ENCODE measurements around the gene LRP11. TPM values are rescaled to one million over a fixed set of nuclear protein-coding genes. Genes with fewer than 3 reads are reported as not detected.

LRP11 gene
- total RNA-seq, 4 donors from 2014 or later = 18.7 to 55.4 (median 33.8) TPM

DNA sequence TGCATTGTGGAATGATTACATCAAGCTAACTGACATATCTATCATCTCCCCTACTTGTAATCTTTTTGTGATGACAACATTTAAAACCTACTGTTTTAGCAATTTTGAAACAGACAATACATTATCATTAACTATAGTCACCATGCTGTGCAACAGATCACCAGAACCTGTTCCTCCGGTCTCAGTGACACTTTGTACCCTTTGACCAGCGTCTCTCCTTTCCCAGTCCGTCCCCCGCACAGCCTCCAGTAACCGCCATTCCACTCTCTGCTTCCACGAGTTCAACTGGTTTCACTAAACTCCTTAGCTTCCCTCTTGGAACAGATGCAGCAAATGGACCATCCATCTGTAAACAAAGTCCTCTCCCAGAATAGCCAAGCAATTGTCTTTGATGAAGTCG, 21.8 kb downstream of the LRP11 start:
- TF ChIP-seq, protein P1, sequence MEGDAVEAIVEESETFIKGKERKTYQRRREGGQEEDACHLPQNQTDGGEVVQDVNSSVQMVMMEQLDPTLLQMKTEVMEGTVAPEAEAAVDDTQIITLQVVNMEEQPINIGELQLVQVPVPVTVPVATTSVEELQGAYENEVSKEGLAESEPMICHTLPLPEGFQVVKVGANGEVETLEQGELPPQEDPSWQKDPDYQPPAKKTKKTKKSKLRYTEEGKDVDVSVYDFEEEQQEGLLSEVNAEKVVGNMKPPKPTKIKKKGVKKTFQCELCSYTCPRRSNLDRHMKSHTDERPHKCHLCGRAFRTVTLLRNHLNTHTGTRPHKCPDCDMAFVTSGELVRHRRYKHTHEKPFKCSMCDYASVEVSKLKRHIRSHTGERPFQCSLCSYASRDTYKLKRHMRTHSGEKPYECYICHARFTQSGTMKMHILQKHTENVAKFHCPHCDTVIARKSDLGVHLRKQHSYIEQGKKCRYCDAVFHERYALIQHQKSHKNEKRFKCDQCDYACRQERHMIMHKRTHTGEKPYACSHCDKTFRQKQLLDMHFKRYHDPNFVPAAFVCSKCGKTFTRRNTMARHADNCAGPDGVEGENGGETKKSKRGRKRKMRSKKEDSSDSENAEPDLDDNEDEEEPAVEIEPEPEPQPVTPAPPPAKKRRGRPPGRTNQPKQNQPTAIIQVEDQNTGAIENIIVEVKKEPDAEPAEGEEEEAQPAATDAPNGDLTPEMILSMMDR (IDR thresholded peaks at IDR 0.05; ENCODE audit: low read depth) = no peak

DNA sequence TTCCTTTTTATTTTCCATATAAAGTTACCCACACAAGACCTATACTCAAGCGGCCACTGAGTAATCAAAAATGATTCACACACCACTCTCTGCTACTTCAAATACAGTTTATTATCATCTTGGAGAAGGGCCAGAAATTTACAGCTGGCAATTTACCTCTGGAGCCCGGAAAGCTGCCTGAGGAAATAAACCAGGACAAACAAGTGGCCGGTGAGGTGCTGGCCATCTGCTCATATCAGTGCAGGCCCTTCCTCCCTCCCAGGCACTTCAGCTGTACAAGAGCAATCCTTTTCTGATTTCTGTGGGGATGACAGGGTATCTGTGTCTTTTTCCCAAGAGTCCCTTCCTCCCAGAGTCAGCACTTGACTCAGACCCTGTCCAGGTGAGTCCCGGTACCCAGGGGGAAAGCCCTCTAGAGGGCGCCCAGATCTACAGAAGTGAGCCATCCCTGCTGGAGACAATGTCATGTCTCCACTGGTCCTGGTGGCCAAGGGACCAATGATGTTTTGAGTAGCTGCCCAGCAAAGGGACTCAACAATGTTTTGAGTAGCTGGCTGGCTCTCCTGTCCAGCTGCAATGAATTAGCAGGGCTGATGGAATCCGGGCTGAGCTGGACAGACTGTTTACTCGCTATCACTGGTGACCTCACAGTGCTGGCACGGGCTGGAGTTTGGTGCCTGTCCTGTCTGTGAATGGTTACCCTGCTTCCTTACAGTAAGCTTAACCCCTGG, 23.6 kb downstream of the LRP11 start:
- TF ChIP-seq, protein P1 (IDR thresholded peaks at IDR 0.05; ENCODE audit: low read depth) = no peak

DNA sequence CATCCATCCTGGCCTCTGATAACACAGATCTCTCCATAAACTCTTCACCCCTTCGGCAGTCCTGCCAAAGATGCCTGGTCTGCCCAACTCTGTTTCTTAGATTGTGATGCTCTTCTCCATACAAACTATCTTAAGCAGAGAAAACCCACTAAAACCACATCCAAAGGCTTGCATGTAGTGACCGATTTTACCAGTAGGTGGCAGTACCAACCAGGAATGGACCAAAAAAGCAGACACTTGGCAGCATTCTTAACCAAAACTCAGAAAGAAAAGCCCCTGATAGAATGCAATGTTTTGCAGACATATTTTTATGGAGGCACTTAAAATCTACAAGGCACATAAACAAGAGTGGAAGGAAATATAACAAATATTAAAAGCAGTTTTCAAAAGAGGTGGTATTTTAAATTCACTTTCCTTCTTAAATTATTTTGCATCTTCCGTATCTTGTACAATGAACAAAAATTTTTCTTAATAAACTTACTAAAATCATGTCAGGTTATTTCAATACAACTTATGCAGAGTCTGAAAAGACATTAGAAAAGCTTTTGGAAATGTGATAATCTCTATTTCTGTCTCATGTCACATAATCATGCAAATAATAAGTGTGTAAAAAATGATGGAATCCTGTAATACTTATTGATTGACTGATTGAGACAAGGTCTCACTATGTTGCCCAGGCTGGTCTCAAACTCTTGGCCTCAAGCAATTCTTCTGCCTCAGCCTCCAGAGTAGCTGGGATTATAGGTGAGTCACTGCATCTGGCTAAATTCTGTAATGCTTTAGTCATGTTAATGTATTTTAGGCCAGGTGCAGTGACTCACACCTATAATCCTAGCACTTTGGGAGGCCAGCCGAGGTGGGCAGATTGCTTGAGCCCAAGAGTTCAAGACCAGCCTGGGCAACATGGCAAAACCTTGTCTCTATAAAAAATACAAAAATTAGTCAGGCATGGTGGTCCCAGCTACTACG, 29.4 kb downstream of the LRP11 start:
- TF ChIP-seq, protein P1 (IDR thresholded peaks at IDR 0.05; ENCODE audit: low read depth) = no peak

DNA sequence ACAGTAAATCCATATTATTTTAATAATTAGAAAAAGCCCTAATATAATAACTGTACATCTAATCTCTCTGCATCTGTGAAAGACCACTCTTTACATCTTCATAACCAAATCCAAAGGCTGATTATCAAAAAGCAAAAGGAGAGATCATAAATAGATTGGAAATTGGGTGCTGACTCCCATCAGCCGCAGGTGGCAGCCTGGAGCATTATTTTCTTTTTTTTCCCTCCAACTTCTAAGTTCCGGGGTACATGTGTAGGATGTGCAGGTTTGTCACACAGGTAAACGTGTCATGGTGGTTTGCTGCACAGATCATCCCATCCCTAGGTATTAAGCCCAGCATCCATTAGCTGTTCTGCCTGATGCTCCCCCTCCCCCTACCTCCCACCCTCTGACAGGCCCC, 30.5 kb downstream of the LRP11 start:
- TF ChIP-seq, protein P1 (IDR thresholded peaks at IDR 0.05; ENCODE audit: low read depth) = no peak

DNA sequence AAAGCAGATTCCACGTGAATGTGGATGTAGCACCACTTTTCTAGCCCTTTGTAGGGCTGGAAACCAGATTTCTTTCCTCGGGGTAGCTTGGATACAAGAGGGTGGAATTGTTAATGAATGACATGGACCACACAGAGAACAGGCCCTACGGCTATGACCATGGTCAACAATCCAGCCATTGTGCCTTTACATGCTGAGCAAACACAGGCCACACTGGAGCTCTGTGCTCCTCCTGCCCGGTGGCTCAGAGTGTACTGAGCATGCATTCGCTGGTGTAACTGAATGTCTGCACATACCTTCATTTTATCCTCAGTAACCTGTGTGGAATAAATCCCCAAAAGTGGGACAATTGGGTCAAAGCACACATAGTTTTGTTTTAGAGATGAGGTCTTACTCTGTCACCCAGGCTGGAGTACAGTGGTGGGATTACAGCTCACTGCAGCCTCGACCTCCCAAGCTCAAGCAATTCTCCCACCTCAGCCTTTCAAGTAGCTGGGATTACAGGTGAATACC, 32.8 kb downstream of the LRP11 start:
- TF ChIP-seq, protein P1 (IDR thresholded peaks at IDR 0.05; ENCODE audit: low read depth) = no peak

DNA sequence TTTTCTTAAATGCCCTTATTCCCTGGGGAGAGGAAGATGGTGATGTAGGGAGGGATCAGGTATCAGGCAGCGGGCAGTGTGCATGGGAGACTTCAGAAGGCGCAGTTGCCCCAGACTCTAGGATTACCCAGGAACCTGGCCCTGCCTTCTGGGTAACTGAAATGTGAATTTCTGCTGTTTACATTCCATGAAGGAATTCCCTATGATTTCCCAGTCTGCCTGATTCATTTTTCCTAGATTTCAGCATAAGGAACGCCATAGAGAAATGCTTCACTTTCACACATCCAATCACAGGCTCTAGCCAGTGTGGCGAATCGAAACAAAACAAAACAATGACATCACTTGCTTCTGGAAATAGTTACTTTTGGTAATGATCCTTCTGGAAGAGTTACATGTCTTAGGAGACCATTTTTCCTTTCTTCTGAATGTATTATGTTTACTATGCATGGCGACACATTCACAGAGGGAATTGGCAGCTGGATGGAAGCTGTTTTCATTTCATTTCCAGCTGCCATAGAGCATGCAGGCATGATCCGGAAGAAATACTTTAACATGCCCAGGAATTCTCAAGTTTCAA, 33.3 kb downstream of the LRP11 start:
- TF ChIP-seq, protein P1 (IDR thresholded peaks at IDR 0.05; ENCODE audit: low read depth) = no peak
